UCSD-AML1 (cell line): ENCODE measurements around the gene FBXW4.

ENCODE experiments used
- DNase-seq: peaks from one replicate; lab custom pipeline; 2025; ENCODE audit not compliant: unreplicated experiment; lab: John Stamatoyannopoulos, UW

The FBXW4 gene

GRCh38 chr10:101696632-101697031 lies 1.7 kb upstream of the FBXW4 start:
- no peak for DNase-seq

GRCh38 chr10:101695404-101695890 lies 477 bp upstream of the FBXW4 start:
- DNase-seq = no peak

DNA sequence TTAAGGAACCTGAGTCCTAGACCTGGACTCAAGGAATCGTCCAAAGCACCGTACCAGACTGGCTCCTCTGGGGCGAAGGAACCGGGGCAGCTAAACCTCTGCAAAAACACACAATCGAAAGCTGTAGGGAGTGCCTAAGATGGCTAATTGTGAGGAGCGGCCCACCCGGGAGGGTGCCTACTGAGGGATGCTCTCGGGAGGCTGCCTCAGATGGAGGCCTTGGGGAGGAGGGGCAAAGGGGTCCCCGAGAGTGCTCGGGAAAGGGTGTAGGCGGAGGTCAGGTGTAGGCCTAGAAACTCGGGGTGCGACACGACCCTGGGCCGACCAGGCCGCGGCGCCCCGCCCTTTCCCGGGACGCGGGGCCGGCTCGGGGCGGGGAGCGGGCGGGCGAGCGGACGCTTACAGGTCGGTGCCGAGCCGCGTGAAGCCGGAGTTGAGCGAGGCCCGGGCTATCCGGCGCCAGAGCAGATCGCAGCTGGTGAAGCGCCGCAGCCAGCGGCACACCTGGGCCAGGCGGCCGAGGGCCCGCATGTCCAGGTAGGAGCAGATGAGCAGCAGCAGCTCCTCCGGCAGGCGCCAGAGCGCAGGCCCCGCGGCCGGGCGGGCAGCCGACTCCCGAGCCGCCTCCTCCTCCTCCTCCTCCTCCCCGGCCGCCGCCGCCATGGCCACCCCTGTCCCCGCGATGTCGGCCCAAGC lies 844 bp downstream of the FBXW4 start:
- DNase-seq = peak; percentile 69

GRCh38 chr10:101693651-101693977 lies 1.4 kb downstream of the FBXW4 start:
- DNase-seq = no peak

GRCh38 chr10:101691081-101691480 lies 3.9 kb downstream of the FBXW4 start:
- no peak for DNase-seq

- no peak for DNase-seq
Observed at GRCh38 chr10:101690461-101690860, 4.5 kb downstream of the FBXW4 start.

DNA sequence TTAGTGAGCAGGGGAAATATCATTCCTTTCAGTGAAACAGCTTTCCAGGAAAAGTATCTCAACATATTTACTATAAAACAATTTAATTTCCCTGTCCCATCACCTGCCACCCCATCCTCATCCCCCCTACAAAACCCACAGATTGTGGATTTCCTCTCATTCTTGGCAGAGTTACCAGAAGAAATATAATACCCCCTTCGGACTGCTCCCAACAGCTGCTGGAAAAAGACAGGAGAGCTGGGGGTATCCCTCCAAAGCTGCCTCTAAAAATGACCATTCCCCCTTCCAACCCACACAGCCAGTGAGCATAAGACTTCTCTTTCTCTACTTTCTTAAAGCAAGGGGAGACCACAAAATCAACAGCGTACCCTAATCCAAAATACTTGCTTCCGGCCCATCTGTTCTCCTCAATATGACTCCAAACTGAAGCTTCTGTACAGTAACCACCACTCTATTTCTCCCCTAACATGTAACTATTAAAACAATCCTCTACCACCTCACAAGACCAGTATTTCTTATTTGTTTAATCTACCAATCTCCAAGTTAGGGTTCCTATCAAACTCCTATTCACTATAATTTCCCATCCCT lies 7.8 kb downstream of the FBXW4 start:
- no peak for DNase-seq

- DNase-seq = no peak
Observed at GRCh38 chr10:101686133-101686925, 8.6 kb downstream of the FBXW4 start.

DNA sequence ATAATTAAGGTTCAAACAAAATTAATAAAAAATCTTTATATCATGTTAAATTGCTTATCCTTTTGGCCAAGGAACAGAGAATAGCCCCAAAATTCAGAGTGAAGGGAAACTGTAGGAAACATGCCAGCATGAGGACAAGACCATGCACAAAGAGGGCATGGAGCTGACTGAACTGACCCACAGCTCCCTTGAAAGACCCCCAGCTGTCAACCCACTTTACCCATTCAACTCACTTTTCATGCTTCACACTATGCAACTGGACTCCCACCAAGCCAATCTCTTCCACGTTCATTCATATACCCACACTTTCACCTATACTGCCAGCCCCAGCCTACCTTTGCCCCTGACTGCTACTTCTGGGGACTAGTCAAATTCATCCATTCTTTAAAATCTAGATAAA lies 10.2 kb downstream of the FBXW4 start:
- DNase-seq = no peak

- no peak for DNase-seq
Observed at GRCh38 chr10:101683276-101683675, 11.7 kb downstream of the FBXW4 start.

GRCh38 chr10:101682172-101682825 lies 12.7 kb downstream of the FBXW4 start:
- no peak for DNase-seq

DNA sequence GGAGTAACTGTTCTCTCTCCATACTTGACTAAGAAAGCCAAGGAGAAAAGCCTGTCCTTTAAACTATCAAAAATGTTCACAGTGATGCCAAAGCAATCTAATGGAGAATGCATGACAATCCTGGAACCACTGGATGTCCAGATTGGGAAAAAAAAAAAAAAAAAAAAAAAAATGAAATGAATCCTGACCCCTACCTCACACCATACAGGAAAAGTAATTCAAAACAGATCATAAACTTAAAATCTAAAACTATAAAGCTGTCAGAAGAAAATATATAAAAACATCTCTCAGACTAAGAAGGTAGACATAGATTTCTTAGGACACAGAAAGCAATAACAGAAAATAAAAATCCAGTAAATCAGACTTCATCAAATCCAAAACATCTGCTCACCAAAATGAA lies 18.4 kb downstream of the FBXW4 start:
- DNase-seq = no peak

DNA sequence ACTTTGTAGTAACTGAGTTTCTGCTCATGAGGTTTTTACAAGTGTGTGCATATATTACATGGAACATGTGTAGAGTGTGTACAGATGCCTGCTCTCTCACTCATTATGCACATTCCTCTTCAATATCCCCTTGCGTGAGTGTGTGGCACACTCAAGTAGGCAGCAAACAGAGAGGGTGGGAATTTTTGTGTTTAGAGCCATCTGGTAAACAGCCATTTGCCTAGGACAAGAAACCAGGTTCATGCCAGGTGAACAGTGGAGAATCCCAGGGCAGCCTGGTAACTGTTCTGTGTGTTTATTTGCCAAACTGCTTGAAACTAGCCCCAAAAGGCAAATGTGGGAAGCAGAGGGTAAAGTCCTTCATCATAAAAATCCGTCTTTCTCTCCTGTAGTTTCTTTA lies 19.9 kb downstream of the FBXW4 start:
- DNase-seq = no peak

- no peak for DNase-seq
Observed at GRCh38 chr10:101672536-101672935, 22.4 kb downstream of the FBXW4 start.

DNA sequence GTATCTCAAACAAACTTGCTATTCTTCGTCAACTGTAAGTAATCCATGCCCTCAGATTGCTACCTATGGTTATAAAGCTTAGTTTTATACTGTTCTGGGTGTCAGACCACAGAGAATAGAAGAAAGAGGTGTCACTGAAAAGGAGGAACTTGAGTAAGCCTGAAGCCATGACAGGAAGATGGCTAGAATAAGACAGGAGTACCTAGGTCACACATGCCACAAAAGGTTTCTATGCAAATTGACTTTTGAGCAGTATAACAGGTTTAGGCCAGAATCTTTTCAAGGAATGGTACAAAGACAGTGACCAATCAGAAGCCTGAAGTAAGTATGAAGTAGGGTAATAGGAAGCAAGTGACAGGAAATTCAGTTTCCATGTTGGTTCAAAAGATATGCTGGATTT lies 23.5 kb downstream of the FBXW4 start:
- no peak for DNase-seq

GRCh38 chr10:101670635-101671034 lies 24.3 kb downstream of the FBXW4 start:
- no peak for DNase-seq

GRCh38 chr10:101669181-101669580 lies 25.8 kb downstream of the FBXW4 start:
- no peak for DNase-seq

DNA sequence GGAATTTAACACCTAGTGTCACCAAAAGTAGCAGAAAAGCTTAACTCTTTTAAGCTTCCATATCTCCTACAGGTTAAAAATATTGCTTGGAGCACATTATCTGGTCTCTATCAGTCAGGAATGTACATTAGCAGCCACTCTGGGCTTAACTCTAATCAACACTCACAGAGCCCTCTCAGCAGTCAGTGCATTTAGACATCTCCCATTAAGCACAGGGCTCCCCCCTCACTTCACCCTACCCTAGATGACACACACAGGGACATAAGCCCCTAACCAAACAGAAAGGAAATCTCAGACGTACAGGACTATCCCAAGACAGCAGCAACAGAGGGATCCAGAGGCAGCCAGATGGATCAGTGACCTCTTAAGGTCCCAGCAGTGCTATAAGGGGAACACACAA lies 26.4 kb downstream of the FBXW4 start:
- no peak for DNase-seq

DNA sequence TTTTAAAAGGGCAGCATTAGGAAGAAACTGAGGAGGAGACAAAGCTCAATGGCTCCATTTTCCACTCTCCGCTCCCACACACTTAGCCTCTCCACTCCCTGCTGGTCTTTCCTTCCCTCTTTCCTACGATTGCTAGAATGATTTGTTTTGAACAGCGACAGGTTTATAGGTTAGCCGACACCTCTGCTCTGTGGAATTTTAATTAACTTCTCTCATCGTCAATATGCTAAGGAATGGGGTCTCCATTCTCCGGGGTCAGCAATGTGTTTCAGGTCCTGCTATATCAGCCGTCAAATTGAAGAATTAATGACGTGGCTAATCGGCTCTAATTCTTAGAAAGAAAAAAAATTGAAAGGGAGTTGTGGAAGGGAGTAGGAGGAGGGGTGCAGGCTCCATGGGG lies 28.9 kb downstream of the FBXW4 start:
- no peak for DNase-seq

DNA sequence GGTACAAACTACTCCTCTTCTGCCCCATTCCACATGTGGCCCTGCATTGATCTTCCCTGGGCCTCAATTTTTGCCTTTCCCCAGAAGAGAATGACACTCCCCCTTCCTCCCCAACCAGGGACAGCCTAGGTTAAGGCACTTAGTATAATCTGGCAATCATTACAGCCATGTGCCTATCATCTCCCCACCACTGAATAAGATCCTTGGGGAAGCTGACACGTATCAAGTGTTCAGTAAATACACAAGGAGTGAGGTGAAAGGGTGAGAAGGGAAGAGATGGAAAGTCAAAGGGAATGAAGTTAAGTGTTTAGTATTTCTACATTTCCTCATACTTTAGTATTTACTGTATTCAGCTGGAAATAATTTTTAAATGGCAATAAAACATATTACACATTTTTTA lies 31.9 kb downstream of the FBXW4 start:
- no peak for DNase-seq

DNA sequence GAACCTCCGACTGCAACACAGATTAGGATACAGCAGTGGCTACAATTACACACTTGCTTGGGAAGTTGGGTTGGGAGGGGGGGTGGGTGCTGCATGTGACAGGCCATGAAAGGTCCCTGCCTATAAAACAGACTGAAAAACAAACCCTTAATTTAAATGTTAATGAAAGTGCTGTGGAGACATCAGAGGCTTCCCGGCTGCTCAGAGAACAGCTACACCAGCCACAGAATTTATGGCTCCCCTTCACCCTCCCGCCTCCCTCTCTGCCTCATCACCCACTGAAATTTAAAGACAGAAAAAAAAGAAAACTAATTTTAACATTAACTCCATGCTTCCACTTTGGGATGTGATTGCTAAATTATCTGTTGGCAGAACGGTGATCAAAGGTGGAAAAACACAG lies 34.7 kb downstream of the FBXW4 start:
- no peak for DNase-seq

GRCh38 chr10:101658975-101659374 lies 36.0 kb downstream of the FBXW4 start:
- no peak for DNase-seq
